H1 (cell line): ENCODE data around the gene TMEM204. TPM values are rescaled to one million over a fixed set of nuclear protein-coding genes. Genes with fewer than 3 reads are reported as not detected.

Experiments
- CTCF ChIA-PET: fragments of 300-600 bp; sonication (Branson Sonifier 250); formaldehyde crosslinking; loops from one replicate; lab custom pipeline; 2021; ENCODE audit not compliant: partially characterized antibody; lab: Charles Lee
- POLR2A ChIA-PET: fragments of 300-600 bp; sonication (Branson Sonifier 250); formaldehyde crosslinking; loops from one replicate; lab custom pipeline; 2021; ENCODE audit warnings: inconsistent platforms; ENCODE audit not compliant: partially characterized antibody; lab: Charles Lee
- DNase-seq, 2 experiments: peaks; one replicate each; pipeline versions ENCODE4 v3.0.0 to v3.0.0-alpha.2; 2010 to 2022; ENCODE audit warnings: low spot score in 2 of 2, low read depth in 1 of 2, mixed read lengths in 1 of 2
- FAIRE-seq: peaks from 2 replicates; lab custom pipeline; 2011; peaks lifted over from hg19 to GRCh38; lab: Jason Lieb, UNC
- H2AFZ ChIP-seq: 2 replicates; pipeline ENCODE4 v1.8.1; 2012; ENCODE audit warnings: low read length, inconsistent platforms
- H2AK5ac ChIP-seq: 2 replicates; pipeline ENCODE4 v1.6.1; 2013; ENCODE audit warnings: low read depth, low read length
- H2BK120ac ChIP-seq: replicated peaks from 2 replicates; pipeline ENCODE3; 2013; ENCODE audit warnings: low read depth, low read length, inconsistent platforms
- H2BK12ac ChIP-seq: 2 replicates; pipeline ENCODE4 v1.6.1; 2013; ENCODE audit warnings: low read depth, low read length
- H2BK15ac ChIP-seq: 2 replicates; pipeline ENCODE4 v1.6.1; 2013; ENCODE audit warnings: low read length
- H2BK20ac ChIP-seq: 2 replicates; pipeline ENCODE4 v1.6.1; 2013; ENCODE audit warnings: low read length
- H2BK5ac ChIP-seq: 2 replicates; pipeline ENCODE4 v1.6.1; 2013; ENCODE audit warnings: low read depth, low read length
- H3K14ac ChIP-seq: 2 replicates; pipeline ENCODE4 v1.6.1; 2013; ENCODE audit warnings: inconsistent platforms; ENCODE audit not compliant: insufficient read length
- H3K18ac ChIP-seq: 2 replicates; pipeline ENCODE4 v1.6.1; 2013; ENCODE audit warnings: low read length; ENCODE audit errors: extremely low read depth
- H3K23ac ChIP-seq: 2 replicates; pipeline ENCODE4 v1.6.1; 2013; ENCODE audit warnings: inconsistent platforms; ENCODE audit not compliant: insufficient read length
- H3K23me2 ChIP-seq: 2 replicates; pipeline ENCODE4 v1.6.1; 2013; ENCODE audit warnings: low read depth, low read length
- H3K27ac ChIP-seq: 2 replicates; pipeline ENCODE4 v1.6.1; 2011; ENCODE audit warnings: low read depth, low read length, inconsistent platforms
- H3K27me3 ChIP-seq, 4 experiments: replicated peaks in 1 of 4; 1 replicate in 1 of 4; 2 replicates in 3 of 4; pipeline versions ENCODE4 v1.6.1 to v1.8.1; 2011 to 2013; ENCODE audit warnings: low read length in 3 of 4, mild to moderate bottlenecking in 3 of 4, inconsistent platforms in 2 of 4, mixed read lengths in 2 of 4, moderate library complexity in 1 of 4; ENCODE audit not compliant: control insufficient read depth in 3 of 4, insufficient read depth in 3 of 4; ENCODE audit errors: extremely low read depth in 1 of 4
- H3K36me3 ChIP-seq, 4 experiments: 2 replicates each; pipeline versions ENCODE4 v1.6.1 to v1.8.1; 2011 to 2013; ENCODE audit warnings: mild to moderate bottlenecking in 4 of 4, low read length in 3 of 4, moderate library complexity in 2 of 4, control low read depth in 1 of 4, inconsistent platforms in 1 of 4; ENCODE audit not compliant: insufficient read depth in 4 of 4, control insufficient read depth in 2 of 4
- H3K4ac ChIP-seq: replicated peaks from 2 replicates; pipeline ENCODE3; 2013; ENCODE audit warnings: low read length, low read depth, mixed read lengths, inconsistent platforms; ENCODE audit not compliant: insufficient read length
- H3K4me1 ChIP-seq, 4 experiments: replicated peaks in 1 of 4; 1 replicate in 1 of 4; 2 replicates in 3 of 4; pipeline versions ENCODE4 v1.6.1 to v1.8.1; 2011 to 2013; ENCODE audit warnings: low read length in 3 of 4, inconsistent platforms in 2 of 4, mixed read lengths in 1 of 4; ENCODE audit not compliant: insufficient read depth in 4 of 4, control insufficient read depth in 3 of 4
- H3K4me2 ChIP-seq, 2 experiments: 2 replicates each; pipeline versions ENCODE4 v1.6.1 to v1.8.1; 2011 to 2013; ENCODE audit warnings: low read depth in 2 of 2, low read length in 2 of 2, control low read depth in 1 of 2, inconsistent platforms in 1 of 2, mild to moderate bottlenecking in 1 of 2; ENCODE audit not compliant: insufficient read depth in 1 of 2
- H3K4me3 ChIP-seq, 4 experiments: fragments of 200-600, 300-600 bp in 1 of 4; sonication (generic), shearing (Covaris generic), sonication (Bioruptor Twin) in 1 of 4; 2 replicates each; pipeline versions ENCODE4 v1.5.1 to v1.8.1; 2011 to 2016; ENCODE audit warnings: low read length in 4 of 4, low read depth in 3 of 4, control low read depth in 2 of 4, inconsistent platforms in 2 of 4, mild to moderate bottlenecking in 2 of 4, mixed read lengths in 1 of 4, moderate library complexity in 1 of 4; ENCODE audit not compliant: insufficient read depth in 2 of 4; ENCODE audit errors: extremely low read depth in 1 of 4
- H3K56ac ChIP-seq: replicated peaks from 2 replicates; pipeline ENCODE3; 2013; ENCODE audit warnings: low read depth, mild to moderate bottlenecking, mixed read lengths, low read length, inconsistent platforms; ENCODE audit not compliant: insufficient read length
- H3K79me1 ChIP-seq: 2 replicates; pipeline ENCODE4 v1.6.1; 2013; ENCODE audit warnings: low read depth, low read length, control low read depth
- H3K79me2 ChIP-seq, 2 experiments: 2 replicates each; pipeline versions ENCODE4 v1.6.1 to v1.8.1; 2012 to 2013; ENCODE audit warnings: low read length in 2 of 2, mild to moderate bottlenecking in 2 of 2, inconsistent platforms in 1 of 2; ENCODE audit not compliant: insufficient read depth in 2 of 2, control insufficient read depth in 1 of 2
- H3K9ac ChIP-seq, 4 experiments: replicated peaks in 1 of 4; 1 replicate in 1 of 4; 2 replicates in 3 of 4; pipeline versions ENCODE4 v1.6.1 to v1.8.1; 2011 to 2013; ENCODE audit warnings: low read depth in 3 of 4, low read length in 3 of 4, control low read depth in 2 of 4, mild to moderate bottlenecking in 2 of 4, moderate library complexity in 2 of 4, inconsistent platforms in 1 of 4; ENCODE audit errors: extremely low read depth in 1 of 4
- H3K9me3 ChIP-seq, 2 experiments: 2 replicates each; pipeline versions ENCODE4 v1.6.1 to v1.8.1; 2012 to 2013; ENCODE audit warnings: mild to moderate bottlenecking in 2 of 2, moderate library complexity in 2 of 2, control low read depth in 1 of 2, inconsistent platforms in 1 of 2, low read depth in 1 of 2, low read length in 1 of 2, mixed read lengths in 1 of 2; ENCODE audit not compliant: insufficient read depth in 2 of 2
- H4K20me1 ChIP-seq, 2 experiments: replicated peaks in 1 of 2; 2 replicates each; pipeline versions ENCODE3 to v1.8.1; 2011 to 2013; ENCODE audit warnings: inconsistent platforms in 2 of 2, low read length in 2 of 2, mild to moderate bottlenecking in 1 of 2; ENCODE audit not compliant: insufficient read depth in 2 of 2, control insufficient read depth in 1 of 2
- H4K5ac ChIP-seq: 2 replicates; pipeline ENCODE4 v1.6.1; 2013; ENCODE audit warnings: low read length, low read depth, mixed read lengths, inconsistent platforms; ENCODE audit not compliant: insufficient read length
- H4K8ac ChIP-seq: 2 replicates; pipeline ENCODE4 v1.8.0; 2013; ENCODE audit warnings: mild to moderate bottlenecking, moderate library complexity, low read length, inconsistent platforms; ENCODE audit not compliant: insufficient read depth; ENCODE audit errors: extremely low read depth
- H4K91ac ChIP-seq: replicated peaks from 2 replicates; pipeline ENCODE3; 2013; ENCODE audit warnings: low read length, mixed read lengths, inconsistent platforms; ENCODE audit not compliant: insufficient read length
- ASH2L ChIP-seq: fragments of 200-600, 300-600 bp; sonication (generic); IDR thresholded peaks from one replicate; pipeline ENCODE4 v1.7.1; 2017; ENCODE audit warnings: low read length
- CHD2 ChIP-seq: IDR thresholded peaks from 2 replicates; pipeline ENCODE4 v1.6.1; 2012; ENCODE audit warnings: low read length, improper control_type of control experiment
- FOSL1 ChIP-seq: IDR thresholded peaks from 2 replicates; pipeline ENCODE4 v1.6.1; 2011; ENCODE audit warnings: mild to moderate bottlenecking, low read depth, low read length, moderate library complexity; ENCODE audit not compliant: insufficient read depth
- MAFK ChIP-seq: IDR thresholded peaks from 2 replicates; pipeline ENCODE4 v1.6.1; 2012; ENCODE audit warnings: low read depth, mild to moderate bottlenecking, improper control_type of control experiment, low read length
- SP1 ChIP-seq: IDR thresholded peaks from 2 replicates; pipeline ENCODE4 v1.6.1; 2011; ENCODE audit warnings: low read depth, low read length
- SUZ12 ChIP-seq: fragments of 200-600 bp; sonication (generic); IDR thresholded peaks from 2 replicates; pipeline ENCODE4 v1.6.1; 2012; ENCODE audit warnings: mild to moderate bottlenecking, inconsistent platforms, low read length, moderate library complexity, mixed read lengths
- TBP ChIP-seq: IDR thresholded peaks from 2 replicates; pipeline ENCODE4 v1.6.1; 2011; ENCODE audit warnings: low read depth, low read length, improper control_type of control experiment
- WGBS, 2 experiments: shearing (Covaris generic) in 1 of 2; methylation state at CpG; one replicate each; pipeline versions ENCODE4 v1.1.6 to v1.1.7; 2013 to 2015; ENCODE audit warnings: low lambda C conversion rate in 2 of 2, mixed read lengths in 2 of 2, inconsistent platforms in 1 of 2, low coverage in 1 of 2, missing lambda C conversion rate in 1 of 2; ENCODE audit not compliant: insufficient replicate concordance in 2 of 2, insufficient coverage in 1 of 2, insufficient read length in 1 of 2; ENCODE audit errors: extremely low coverage in 1 of 2, missing lambda C conversion rate in 1 of 2; 5-methylcytosine and 5-hydroxymethylcytosine counted together
- polyA plus RNA-seq, 7 experiments: library from polyadenylated mRNA; depleted of rRNA in 3 of 7; stranded (reverse) in 5 of 7; unstranded in 2 of 7; fragments of >200 nt in 5 of 7; fragments of 200-250 nt in 2 of 7; gene quantifications; 1 replicate in 5 of 7; 2 replicates in 1 of 7; 4 replicates in 1 of 7; pipeline versions ENCODE4 v1.2.1 to v1.2.3, GENCODE V29; 2011 to 2013; ENCODE audit warnings: missing spikeins in 2 of 7, mixed read lengths in 2 of 7
- total RNA-seq: library from RNA; stranded (reverse); fragmentation: NEBNext Ultra II Directional; extraction: Animal tissue kit (Norgen Biotek cat#: 25700); gene quantifications from 2 replicates; pipeline ENCODE4 v1.2.1, GENCODE V29; 2021
- TF ChIP-seq, protein P1 (sequence below): IDR thresholded peaks from 2 replicates; pipeline ENCODE4 v1.6.1; 2012; ENCODE audit warnings: inconsistent platforms

Gene TMEM204
- total and polyA plus RNA-seq, 2 of the 8 experiments (the other 6 are each of a cell fraction or from before 2014, with no cell fraction given), result not detected

DNA sequence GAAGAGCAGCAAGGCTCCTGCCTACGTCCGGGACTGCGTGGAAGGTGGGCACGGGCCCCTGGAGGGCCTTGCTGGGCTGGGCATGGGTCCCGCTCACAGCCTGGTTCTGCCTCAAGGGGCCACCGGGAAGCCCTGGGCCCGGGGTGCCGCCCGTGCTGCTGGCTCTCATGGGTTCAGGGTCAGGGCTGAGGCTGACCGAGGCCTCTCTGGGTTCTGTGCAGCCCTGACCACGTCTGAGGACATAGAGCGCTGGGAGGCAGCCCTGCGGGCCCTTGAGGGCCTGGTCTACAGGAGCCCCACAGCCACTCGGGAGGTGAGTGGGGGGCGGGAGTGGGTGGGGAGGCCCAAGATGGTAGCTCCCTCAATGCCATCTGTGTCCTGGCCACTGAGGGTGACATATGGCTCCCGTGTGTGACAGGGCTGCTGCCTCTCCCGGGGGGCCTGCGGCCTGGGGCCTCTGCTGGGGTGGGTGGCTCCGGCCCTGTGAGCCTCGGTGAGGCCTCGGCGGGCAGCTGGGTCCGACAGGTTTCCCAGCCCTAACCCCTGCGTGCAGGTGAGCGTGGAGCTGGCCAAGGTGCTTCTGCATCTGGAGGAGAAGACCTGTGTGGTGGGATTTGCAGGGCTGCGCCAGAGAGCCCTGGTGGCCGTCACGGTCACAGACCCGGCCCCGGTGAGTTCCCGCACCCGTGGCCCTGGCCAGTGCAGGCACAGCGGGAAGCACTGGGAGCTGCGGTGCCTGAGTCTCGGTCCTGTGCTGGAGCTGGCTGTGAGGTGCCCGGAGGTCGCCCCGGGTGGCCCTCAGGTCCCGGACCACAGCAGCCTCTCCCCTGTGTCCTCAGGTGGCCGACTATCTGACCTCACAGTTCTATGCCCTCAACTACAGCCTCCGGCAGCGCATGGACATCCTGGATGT is 31.1 kb upstream of the TMEM204 start:
- no peak overlapping the region for H3K4me3 ChIP-seq
- no peak overlapping the region for H2BK5ac ChIP-seq
- no peaks in the 10 kb centered on the region for H3K9me3 ChIP-seq
- H3K79me1 ChIP-seq, result no peaks in the 10 kb centered on the region; the same call in 1 of the 2 replicates
- no peak overlapping the region for H3K4me2 ChIP-seq
- no peak overlapping the region for H2BK20ac ChIP-seq
- no peak overlapping the region for H3K9ac ChIP-seq
- TF ChIP-seq ASH2L (no peak), MAFK (no peak), SP1 (no peak), CHD2 (no peak), SUZ12 (no peak), FOSL1 (no peak), TBP (no peak)
- TF ChIP-seq, protein P1, sequence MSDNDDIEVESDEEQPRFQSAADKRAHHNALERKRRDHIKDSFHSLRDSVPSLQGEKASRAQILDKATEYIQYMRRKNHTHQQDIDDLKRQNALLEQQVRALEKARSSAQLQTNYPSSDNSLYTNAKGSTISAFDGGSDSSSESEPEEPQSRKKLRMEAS, result no peak
- TF ChIP-seq, all 59 proteins: peak for 0
- H3K4ac ChIP-seq, result no peak overlapping the region
- no peaks in the 10 kb centered on the region for H3K4me1 ChIP-seq
- no peak overlapping the region for H3K18ac ChIP-seq
- no peak overlapping the region for H3K23ac ChIP-seq
- H4K20me1 ChIP-seq, result peaks cover 4% of the 10 kb centered on the region in 2 experiments
- no peaks in the 10 kb centered on the region for H3K23me2 ChIP-seq
- H4K5ac ChIP-seq, result no peak overlapping the region
- H2BK120ac ChIP-seq, result no peak overlapping the region
- H3K56ac ChIP-seq, result no peak overlapping the region
- ChIA-PET POLR2A (interaction anchor here (1.1 to 16.8 kb wide), 6 partner anchors 9 to 795 kb away, joined by 3 to 175 read pairs (median 4); partner anchors contain the start of genes TELO2 and UBE2I), CTCF (interaction anchor here (0.7 to 1.8 kb wide), 4 partner anchors 8 to 69 kb away, joined by 3 to 6 read pairs (median 4); no protein-coding TSS in a partner anchor)
- H4K91ac ChIP-seq, result no peak overlapping the region
- no peak overlapping the region for H3K14ac ChIP-seq
- 95% methylated on average over 35 of the region's 42 CpGs; no CpG with 5 or more reads in 1 of the 2 experiments for WGBS, 2 experiments
- FAIRE-seq (no peak), DNase-seq (no peak)
- H2AFZ ChIP-seq, result no peak overlapping the region
- no peaks in the 10 kb centered on the region for H3K79me2 ChIP-seq
- 0 out of 2 replicates have a peak overlapping the region, but pooled peaks have one; percentile 51 for H4K8ac ChIP-seq
- no peak overlapping the region for H2AK5ac ChIP-seq
- H2BK15ac ChIP-seq, result no peak overlapping the region
- H3K27ac ChIP-seq, result no peak overlapping the region
- peaks cover 13 to 67% (median 29%) of the 10 kb centered on the region in 4 experiments; a peak in 6 of 8 replicates for H3K36me3 ChIP-seq
- no peak overlapping the region for H2BK12ac ChIP-seq
- H3K27me3 ChIP-seq, result no peaks in the 10 kb centered on the region
